GM21825 (cell line): ENCODE measurements around the gene ZBTB7A.

ENCODE experiments used
- ATAC-seq: cut with Tn5 transposase; IDR thresholded peaks from one replicate; pipeline ENCODE4 v1.9.1; 2021; ENCODE audit warnings: mild to moderate bottlenecking, moderate library complexity; ENCODE audit not compliant: unreplicated experiment

The ZBTB7A gene

GRCh38 chr19:4069331-4069959, 2.7 kb upstream of the ZBTB7A start:
- ATAC-seq = no peak

GRCh38 chr19:4068047-4068966, 1.6 kb upstream of the ZBTB7A start:
- no peak for ATAC-seq

- no peak for ATAC-seq
These were observed 822 bp upstream of the ZBTB7A start for GRCh38 chr19:4067396-4068046.

GRCh38 chr19:4066176-4066606, 508 bp downstream of the ZBTB7A start:
- no peak for ATAC-seq

- peak; percentile 70 for ATAC-seq
These were observed 1.1 kb downstream of the ZBTB7A start for GRCh38 chr19:4065430-4066175.

- peak; percentile 1 for ATAC-seq
These were observed 2.0 kb downstream of the ZBTB7A start for GRCh38 chr19:4064496-4065260.

- no peak for ATAC-seq
These were observed 2.6 kb downstream of the ZBTB7A start for GRCh38 chr19:4064149-4064495.

- ATAC-seq = no peak
These were observed 3.1 kb downstream of the ZBTB7A start for GRCh38 chr19:4063369-4064148.

- no peak for ATAC-seq
These were observed 4.0 kb downstream of the ZBTB7A start for GRCh38 chr19:4062419-4063368.

GRCh38 chr19:4061683-4062418, 4.8 kb downstream of the ZBTB7A start:
- ATAC-seq = no peak

GRCh38 chr19:4061178-4061682, 5.5 kb downstream of the ZBTB7A start:
- ATAC-seq = no peak

- ATAC-seq = no peak
These were observed 6.0 kb downstream of the ZBTB7A start for GRCh38 chr19:4060621-4061177.

GRCh38 chr19:4059891-4060620, 6.6 kb downstream of the ZBTB7A start:
- ATAC-seq = no peak

- ATAC-seq = no peak
These were observed 7.2 kb downstream of the ZBTB7A start for GRCh38 chr19:4059453-4059871.

GRCh38 chr19:4058693-4059452, 7.8 kb downstream of the ZBTB7A start:
- ATAC-seq = no peak
